GM12878 (cell line): ENCODE results near the gene CCL14. TPM values are rescaled to one million over a fixed set of nuclear protein-coding genes. Genes with fewer than 3 reads are reported as not detected.

Experiments
- ATAC-seq: fragments of 200-7000 bp; cut with Tn5 transposase; 3 replicates; pipeline ENCODE4 v1.9.1; 2020; ENCODE audit warnings: mild to moderate bottlenecking, moderate library complexity
- BruUV-seq: library from RNA; stranded (reverse); fragments of 400-500 nt; replicated peaks from 2 replicates; lab custom pipeline; 2021; lab: Mats Ljungman, UMichigan
- CTCF ChIA-PET: fragments of 300-600 bp; sonication (Branson Sonifier 250); formaldehyde crosslinking; extraction: SDS; loops from one replicate; lab custom pipeline; 2021; ENCODE audit warnings: inconsistent platforms; lab: Yijun Ruan, JAX
- POLR2A ChIA-PET: fragments of 350-600 bp; formaldehyde crosslinking; extraction: SDS; loops from one replicate; lab custom pipeline; 2021; ENCODE audit warnings: inconsistent platforms; lab: Charles Lee
- RAD21 ChIA-PET: fragments of 300-600 bp; sonication (Branson Sonifier 250); formaldehyde crosslinking; loops from one replicate; lab custom pipeline; 2023; ENCODE audit warnings: antibody characterized with exemption; ENCODE audit not compliant: unreplicated experiment; lab: Charles Lee
- SMC1A ChIA-PET: fragments of 300-600 bp; sonication (Branson Sonifier 250); formaldehyde crosslinking; loops from one replicate; lab custom pipeline; 2023; ENCODE audit not compliant: unreplicated experiment, uncharacterized antibody; lab: Charles Lee
- DNase-seq: peaks from one replicate; pipeline ENCODE4 v3.0.0-alpha.2; 2011; ENCODE audit warnings: low read depth, low spot score
- FAIRE-seq: peaks from 3 replicates; lab custom pipeline; 2011; peaks lifted over from hg19 to GRCh38; lab: Jason Lieb, UNC
- H2AFZ ChIP-seq: 2 replicates; pipeline ENCODE4 v1.6.0; 2011; ENCODE audit warnings: low read depth, low read length, control low read depth; ENCODE audit not compliant: control insufficient read depth
- H3K27ac ChIP-seq: 2 replicates; pipeline ENCODE4 v1.5.1; 2011; ENCODE audit warnings: control low read depth; ENCODE audit not compliant: control insufficient read depth, insufficient read depth
- H3K27me3 ChIP-seq, 2 experiments: replicated peaks in 1 of 2; 2 replicates each; pipeline versions ENCODE4 v1.6.0 to v1.6.1; 2011; ENCODE audit warnings: low read length in 1 of 2; ENCODE audit not compliant: control insufficient read depth in 2 of 2, insufficient read depth in 2 of 2
- H3K36me3 ChIP-seq, 2 experiments: 2 replicates each; pipeline ENCODE4 v1.5.1; 2011; ENCODE audit warnings: low read length in 1 of 2; ENCODE audit not compliant: control insufficient read depth in 2 of 2, insufficient read depth in 2 of 2
- H3K4me1 ChIP-seq: 2 replicates; pipeline ENCODE4 v1.6.1; 2011; ENCODE audit warnings: mild to moderate bottlenecking, low read length, moderate library complexity, mixed read lengths; ENCODE audit not compliant: control insufficient read depth, insufficient read depth
- H3K4me2 ChIP-seq: 2 replicates; pipeline ENCODE4 v1.6.0; 2011; ENCODE audit warnings: control low read depth; ENCODE audit not compliant: control insufficient read depth, insufficient read depth
- H3K4me3 ChIP-seq: fragments of 200-600 bp; sonication (generic); 2 replicates; pipeline ENCODE4 v1.5.1; 2016
- H3K79me2 ChIP-seq: 2 replicates; pipeline ENCODE4 v1.6.0; 2011; ENCODE audit warnings: low read length; ENCODE audit not compliant: control insufficient read depth, insufficient read depth
- H3K9ac ChIP-seq: 2 replicates; pipeline ENCODE4 v1.8.0; 2011; ENCODE audit warnings: low read length, control low read depth, mixed read lengths; ENCODE audit not compliant: control insufficient read depth, insufficient read depth
- H3K9me3 ChIP-seq: replicated peaks from 3 replicates; pipeline ENCODE4 v1.5.1; 2011; ENCODE audit warnings: mild to moderate bottlenecking, low read length; ENCODE audit not compliant: control insufficient read depth, insufficient read depth
- H4K20me1 ChIP-seq: 2 replicates; pipeline ENCODE4 v1.6.0; 2011; ENCODE audit not compliant: control insufficient read depth, insufficient read depth
- BMI1 ChIP-seq: fragments of 450-650 bp; IDR thresholded peaks from 2 replicates; pipeline ENCODE4 v1.6.1; 2016; ENCODE audit warnings: mild to moderate bottlenecking, moderate library complexity, borderline replicate concordance
- DPF2 ChIP-seq: fragments of 450-650 bp; IDR thresholded peaks from 2 replicates; pipeline ENCODE4 v1.6.1; 2017; ENCODE audit warnings: mild to moderate bottlenecking
- FOXM1 ChIP-seq: IDR thresholded peaks from 2 replicates; pipeline ENCODE4 v1.6.1; 2012; ENCODE audit warnings: low read depth, mild to moderate bottlenecking, inconsistent platforms, low read length, moderate library complexity
- IKZF1 ChIP-seq: fragments of 450-650 bp; conservative IDR thresholded peaks from 2 replicates; pipeline ENCODE4 v1.6.1; 2017; ENCODE audit warnings: antibody characterized with exemption, mild to moderate bottlenecking
- IRF4 ChIP-seq: IDR thresholded peaks from 2 replicates; pipeline ENCODE4 v1.6.1; 2011; ENCODE audit warnings: low read depth, low read length
- KAT2A ChIP-seq: conservative IDR thresholded peaks from 2 replicates; pipeline ENCODE4 v1.6.1; 2011; ENCODE audit warnings: low read depth, low read length; ENCODE audit not compliant: control insufficient read depth
- LARP7 ChIP-seq: fragments of 450-650 bp; IDR thresholded peaks from 2 replicates; pipeline ENCODE4 v1.6.1; 2017; ENCODE audit warnings: mild to moderate bottlenecking
- MXI1 ChIP-seq: fragments of 150-350 bp; IDR thresholded peaks from 2 replicates; pipeline ENCODE4 v1.6.1; 2011; ENCODE audit warnings: low read depth, mild to moderate bottlenecking, inconsistent platforms, low read length, improper control_type of control experiment
- NFYA ChIP-seq: IDR thresholded peaks from 2 replicates; pipeline ENCODE4 v1.6.1; 2011; ENCODE audit warnings: low read depth, mild to moderate bottlenecking, low read length, improper control_type of control experiment, borderline replicate concordance
- PAX8 ChIP-seq: fragments of 450-650 bp; IDR thresholded peaks from 2 replicates; pipeline ENCODE4 v1.6.1; 2017; ENCODE audit warnings: mild to moderate bottlenecking, moderate library complexity
- POLR2AphosphoS2 ChIP-seq: IDR thresholded peaks from 2 replicates; pipeline ENCODE4 v1.6.1; 2011; ENCODE audit warnings: low read depth, mild to moderate bottlenecking, low read length, improper control_type of control experiment, moderate library complexity
- PRDM15 ChIP-seq: fragments of 450-650 bp; formaldehyde crosslinking; IDR thresholded peaks from 2 replicates; pipeline ENCODE4 v1.4.0; 2020; ENCODE audit warnings: mild to moderate bottlenecking, moderate library complexity
- RAD21 ChIP-seq: IDR thresholded peaks from 2 replicates; pipeline ENCODE4 v1.6.1; 2011; ENCODE audit warnings: mild to moderate bottlenecking, low read depth, low read length, moderate library complexity; ENCODE audit not compliant: insufficient read depth
- RBBP5 ChIP-seq: fragments of 200-600 bp; sonication (generic); conservative IDR thresholded peaks from 2 replicates; pipeline ENCODE4 v1.6.1; 2016
- RELB ChIP-seq: fragments of 450-650 bp; IDR thresholded peaks from 2 replicates; pipeline ENCODE4 v1.6.1; 2017; ENCODE audit warnings: low read depth, mild to moderate bottlenecking, moderate library complexity
- SMAD5 ChIP-seq: IDR thresholded peaks from 2 replicates; pipeline ENCODE4 v1.6.1; 2016; ENCODE audit warnings: antibody characterized with exemption, low read depth
- TARDBP ChIP-seq: IDR thresholded peaks from 2 replicates; pipeline ENCODE4 v1.6.1; 2016; ENCODE audit warnings: borderline replicate concordance
- TCF3 ChIP-seq: IDR thresholded peaks from 2 replicates; pipeline ENCODE4 v1.6.1; 2012; ENCODE audit warnings: low read depth, mild to moderate bottlenecking, low read length, borderline replicate concordance; ENCODE audit not compliant: insufficient read depth
- WGBS: methylation state at CpG from one replicate; pipeline ENCODE4 v1.1.6; 2016; ENCODE audit warnings: low lambda C conversion rate; ENCODE audit not compliant: insufficient replicate concordance, insufficient coverage; ENCODE audit errors: missing lambda C conversion rate; 5-methylcytosine and 5-hydroxymethylcytosine counted together
- in situ Hi-C: fragments of 300-500 bp; cut with MboI; formaldehyde crosslinking; loops from 9 replicates; pipeline ENCODE4 v1.14.3; 2018; ENCODE audit warnings: mixed read lengths
- intact Hi-C: fragments of 100-400 bp; cut with micrococcal nuclease; formaldehyde crosslinking; loops from one replicate; pipeline ENCODE4 v1.14.2; 2022; ENCODE audit not compliant: unreplicated experiment
- polyA plus RNA-seq, 11 experiments: library from polyadenylated mRNA; depleted of rRNA in 4 of 11; unstranded in 6 of 11; stranded (reverse) in 5 of 11; fragments of >200 nt; fragmentation: Nextera tagmentation in 4 of 11; fragmentation: Illumina TruSeq in 1 of 11; extraction: Ambion mirVana in 4 of 11; extraction: Trizol in 1 of 11; gene quantifications; 1 replicate in 1 of 11; 2 replicates in 10 of 11; pipeline versions ENCODE4 v1.2.1 to v1.2.3, GENCODE V29; 2011 to 2016; ENCODE audit warnings: inconsistent platforms in 2 of 11, missing spikeins in 2 of 11, low read depth in 1 of 11
- total RNA-seq, 4 experiments: library from RNA; depleted of rRNA in 3 of 4; stranded (reverse); fragments of >200 nt in 3 of 4; fragmentation: Illumina TruSeq in 1 of 4; extraction: Trizol in 1 of 4; gene quantifications; 2 replicates each; pipeline versions ENCODE4 v1.2.1 to v1.2.3, GENCODE V29; 2013 to 2021

The CCL14 gene
- total and polyA plus RNA-seq, 10 of the 15 experiments (the other 5 are each of a cell fraction or from before 2014, with no cell fraction given): not detected

GRCh38 chr17:35998756-35999155 lies 12.2 kb upstream of the CCL14 start:
- FAIRE-seq (no peak), ATAC-seq (no peak)
- intact Hi-C loops: no loop called here
- ChIA-PET POLR2A (no interaction called here), SMC1A (interaction anchor here (0.8 to 1.8 kb wide), 3 partner anchors 20 to 73 kb away, joined by 3 to 5 read pairs (median 5); no protein-coding TSS in a partner anchor), RAD21 (interaction anchor here (1.3 to 1.4 kb wide), 2 partner anchors 16 to 23 kb away, joined by 3 read pairs; no protein-coding TSS in a partner anchor)
- Histone ChIP-seq H3K27me3 (no peaks in the 10 kb centered on the region), H4K20me1 (no peaks in the 10 kb centered on the region), H3K4me1 (peaks cover 20% of the 10 kb centered on the region), H3K9ac (no peak overlapping the region), H3K9me3 (peaks cover 1% of the 10 kb centered on the region; the same call in 2 of the 3 replicates), H2AFZ (no peak overlapping the region), H3K4me3 (no peak overlapping the region), H3K4me2 (no peak overlapping the region)
- in situ Hi-C loops: no loop called here
- no peak for TF ChIP-seq PRDM15 (CRISPR knock-in tag)
- no peak for TF ChIP-seq TARDBP
- TF ChIP-seq IKZF1: no peak
- no peak for TF ChIP-seq RELB
- no peak for TF ChIP-seq TCF3
- no peak for TF ChIP-seq PAX8
- TF ChIP-seq NFYA: no peak
- TF ChIP-seq KAT2A: no peak
- TF ChIP-seq POLR2AphosphoS2: no peak
- no peak for TF ChIP-seq LARP7
- no peak for TF ChIP-seq FOXM1
- no peak for TF ChIP-seq DPF2
- TF ChIP-seq RBBP5: no peak
- TF ChIP-seq BMI1: no peak
- TF ChIP-seq RAD21: no peak
- no peak for TF ChIP-seq IRF4
- no peak for TF ChIP-seq MXI1
- no peak for TF ChIP-seq SMAD5
- TF ChIP-seq, all 136 proteins: peak for 0
- DNase-seq: no peak
- no peaks in the 10 kb centered on the region for H3K36me3 ChIP-seq
- WGBS: 89% methylated on average over 1 of the region's 1 CpG
- no peak overlapping the region for H3K27ac ChIP-seq
- H3K79me2 ChIP-seq: no peaks in the 10 kb centered on the region
- BruUV-seq: no TSS peak
- CTCF ChIA-PET: interaction anchor here (1.5 kb wide), 1 partner anchor 83 kb away, joined by 3 read pairs; no protein-coding TSS in a partner anchor
